ENCODE results near the gene CNOT4.

The CNOT4 gene

GRCh38 chr7:135397689-135398088 lies 112.2 kb downstream of the CNOT4 start:
- no peak for DNase-seq (ENCODE audit: low spot score)

GRCh38 chr7:135392701-135393100 lies 117.2 kb downstream of the CNOT4 start:
- DNase-seq (ENCODE audit: low spot score): no peak

- no peak for DNase-seq (ENCODE audit: low spot score)
These were observed 118.4 kb downstream of the CNOT4 start for GRCh38 chr7:135391514-135391913.

- DNase-seq (ENCODE audit: low spot score): no peak
These were observed 119.1 kb downstream of the CNOT4 start for GRCh38 chr7:135390829-135391228.

- DNase-seq (ENCODE audit: low spot score): no peak
These were observed 119.9 kb downstream of the CNOT4 start for GRCh38 chr7:135389971-135390370.

GRCh38 chr7:135388616-135389015 lies 121.3 kb downstream of the CNOT4 start:
- DNase-seq (ENCODE audit: low spot score): no peak

DNA sequence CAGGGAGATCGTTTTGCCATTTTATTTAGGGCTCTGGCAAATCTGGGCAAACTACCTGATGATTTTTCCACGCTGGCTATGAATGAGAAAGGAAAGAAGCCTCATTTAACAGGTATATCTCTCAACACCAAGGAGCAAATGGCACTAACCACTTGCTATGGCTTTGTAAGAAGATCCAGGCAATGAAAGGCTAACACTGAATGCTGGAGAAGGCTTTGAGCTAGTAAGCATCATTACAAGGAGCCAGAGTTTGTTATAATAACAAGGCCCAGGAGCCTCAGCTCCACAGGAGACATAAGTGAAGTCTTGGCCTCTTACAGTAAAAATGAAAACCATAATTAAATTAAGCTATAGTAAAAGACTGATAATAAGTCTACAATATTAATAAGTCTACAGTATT lies 123.1 kb downstream of the CNOT4 start:
- DNase-seq (ENCODE audit: low spot score): no peak

DNA sequence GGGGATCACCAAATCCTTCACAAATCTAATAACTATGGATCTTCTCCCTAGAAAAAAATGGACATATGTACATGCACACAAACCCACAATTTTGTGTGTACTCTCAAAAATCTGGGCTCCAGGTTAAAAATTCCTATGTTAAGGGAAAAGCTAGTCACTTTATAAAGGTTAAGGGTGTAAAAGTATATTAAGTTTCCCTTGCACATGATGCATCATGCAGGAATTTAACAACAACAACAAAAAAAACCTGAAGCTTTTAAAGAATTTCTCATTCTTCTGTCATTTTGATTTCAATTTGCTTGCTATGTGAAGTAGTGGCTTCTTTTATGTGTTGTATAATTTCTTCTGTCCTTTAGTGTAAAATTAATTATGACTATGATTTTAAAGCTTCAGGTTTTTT lies 123.7 kb downstream of the CNOT4 start:
- no peak for DNase-seq (ENCODE audit: low spot score)

DNA sequence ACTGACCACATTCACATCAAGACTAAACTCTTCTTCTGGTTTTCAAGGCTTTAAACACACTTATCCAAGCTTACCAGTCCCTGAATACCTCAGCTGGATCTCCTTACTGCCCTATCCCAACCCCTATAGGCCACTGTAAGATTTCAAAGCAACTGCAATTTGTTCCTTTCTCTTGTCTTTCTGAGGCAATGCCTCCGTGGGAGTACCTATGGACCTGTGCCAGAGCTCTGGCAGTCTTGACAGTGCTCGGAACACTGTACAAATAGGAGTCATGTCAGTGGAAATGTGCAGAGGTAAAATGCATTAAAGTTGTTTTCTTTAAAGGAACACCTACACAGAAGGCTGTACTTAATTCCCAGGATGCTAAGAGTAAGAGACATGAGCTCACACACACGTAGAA lies 124.7 kb downstream of the CNOT4 start:
- DNase-seq (ENCODE audit: low spot score): no peak

DNA sequence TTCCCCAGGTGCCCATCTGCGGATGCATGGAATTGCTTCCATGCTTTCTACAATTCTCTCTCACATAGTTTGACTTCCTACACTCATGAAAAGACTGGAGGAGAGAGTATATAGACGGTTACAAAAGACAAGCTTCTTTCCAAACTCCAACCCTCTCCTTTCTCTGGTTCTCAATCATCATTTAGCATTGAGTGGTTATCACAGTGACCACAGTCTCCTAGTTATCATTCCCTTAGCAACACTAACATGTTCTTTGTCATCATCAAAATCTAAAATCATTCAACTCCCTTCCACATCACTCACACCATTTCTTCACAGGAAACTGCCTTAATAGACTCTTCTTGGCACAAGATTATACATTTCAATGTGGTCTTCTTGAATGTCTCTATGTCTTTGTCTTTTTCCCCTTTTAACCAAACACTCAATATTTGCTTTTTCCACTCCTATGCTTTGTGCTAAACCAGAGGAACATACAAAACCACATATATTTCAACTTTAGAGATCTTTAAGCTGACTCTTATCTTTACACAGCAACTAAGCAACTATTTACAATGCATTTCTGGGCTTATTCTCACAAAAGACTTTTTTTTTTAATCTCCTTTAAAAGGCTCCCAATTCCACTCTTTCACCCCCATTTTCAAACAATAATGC lies 126.3 kb downstream of the CNOT4 start:
- no peak for DNase-seq (ENCODE audit: low spot score)

- DNase-seq (ENCODE audit: low spot score): no peak
These were observed 127.7 kb downstream of the CNOT4 start for GRCh38 chr7:135382173-135382572.

DNA sequence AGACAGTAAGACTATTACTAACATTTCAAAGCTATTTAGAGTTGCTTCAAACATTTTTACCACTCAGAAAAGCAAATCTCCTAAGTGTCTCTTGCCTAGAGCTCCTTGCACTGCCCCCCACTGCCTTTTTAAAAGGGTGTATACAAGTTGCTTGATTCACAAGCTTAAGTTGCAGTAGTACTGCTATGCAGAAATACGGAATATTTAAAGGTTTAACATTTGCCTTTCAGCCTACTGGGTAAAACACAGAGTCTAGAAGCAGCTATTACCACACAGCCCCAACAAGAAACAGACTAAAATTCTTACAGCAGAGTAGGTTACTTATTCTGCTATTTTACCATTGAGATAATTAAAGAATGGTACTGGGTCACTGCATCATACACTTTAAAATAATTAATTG lies 128.5 kb downstream of the CNOT4 start:
- DNase-seq (ENCODE audit: low spot score): no peak

- DNase-seq (ENCODE audit: low spot score): no peak
These were observed 129.6 kb downstream of the CNOT4 start for GRCh38 chr7:135380351-135380750.

GRCh38 chr7:135377171-135377570 lies 132.7 kb downstream of the CNOT4 start:
- DNase-seq (ENCODE audit: low spot score): no peak

DNA sequence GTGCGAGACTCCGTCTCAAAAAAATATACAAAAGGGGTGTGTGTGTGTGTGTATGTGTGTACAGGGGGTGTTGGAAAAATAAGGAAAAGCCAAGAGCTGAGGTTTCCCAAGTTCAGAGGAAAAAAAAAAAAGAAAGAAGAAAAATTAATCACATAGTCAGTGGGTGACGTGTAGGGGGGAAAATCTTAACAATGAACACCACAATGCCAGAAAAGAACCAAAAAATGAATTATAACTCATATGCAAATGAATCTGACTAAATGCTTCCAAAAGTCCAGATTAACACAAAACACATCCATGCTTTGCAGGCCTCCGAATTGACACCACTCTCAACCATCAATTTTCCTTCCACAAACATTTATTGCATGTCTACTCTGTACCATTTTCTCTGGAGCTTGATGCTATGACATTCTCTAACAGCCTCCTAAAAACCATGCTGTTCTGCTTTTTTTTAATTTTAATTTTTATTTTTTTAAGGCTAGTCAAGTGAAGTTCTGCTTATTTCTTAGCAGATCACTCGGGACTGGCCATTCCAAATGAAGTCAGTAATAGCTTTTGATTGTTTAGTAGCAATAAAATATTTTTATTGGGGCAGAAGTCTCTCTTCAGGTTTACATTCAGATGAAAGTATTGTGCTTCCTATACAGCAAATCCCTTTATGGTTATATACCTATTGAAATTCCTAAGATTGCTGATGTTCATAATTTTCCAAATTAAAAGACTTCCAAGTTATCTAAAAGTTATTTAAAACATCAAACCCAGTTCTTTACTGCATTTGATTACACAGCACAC lies 133.8 kb downstream of the CNOT4 start:
- DNase-seq (ENCODE audit: low spot score): no peak

DNA sequence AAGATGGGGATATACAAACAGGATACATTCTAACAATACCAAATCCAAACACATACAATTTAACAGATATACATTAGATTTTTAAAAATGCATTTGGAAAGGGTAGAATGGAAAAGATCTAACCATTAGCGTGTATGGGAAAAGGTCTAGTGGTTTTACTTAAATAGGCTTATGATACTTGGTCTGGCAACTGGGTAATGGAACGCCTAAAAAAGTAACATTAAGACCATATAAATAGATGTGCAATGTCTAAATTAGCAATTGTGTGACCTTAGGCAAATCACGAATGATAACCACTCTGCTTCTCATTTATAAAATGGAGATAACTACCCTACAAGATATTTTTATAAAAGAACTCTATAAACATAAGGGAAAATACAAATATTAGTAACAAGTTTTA lies 135.2 kb downstream of the CNOT4 start:
- DNase-seq (ENCODE audit: low spot score): no peak

DNA sequence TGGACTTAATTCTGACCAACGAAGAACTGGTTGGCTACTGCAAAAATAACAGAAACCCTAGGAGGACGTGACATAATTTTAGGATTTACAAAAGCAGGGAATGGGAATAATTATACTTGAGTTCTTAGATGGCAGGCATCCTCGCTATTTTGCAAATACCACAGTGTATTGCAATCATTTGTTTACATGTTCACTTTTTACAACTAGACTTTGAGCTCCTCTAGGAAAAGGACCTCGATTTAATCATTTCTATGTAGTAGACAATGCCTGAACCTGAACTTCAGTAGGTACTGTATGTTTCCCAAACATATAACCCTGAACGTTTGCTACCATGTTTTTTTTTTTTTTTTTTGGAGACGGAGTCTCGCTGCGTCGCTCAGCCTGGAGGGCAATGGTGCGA lies 137.7 kb downstream of the CNOT4 start:
- no peak for DNase-seq (ENCODE audit: low spot score)

- DNase-seq (ENCODE audit: low spot score): no peak
These were observed 139.2 kb downstream of the CNOT4 start for GRCh38 chr7:135370656-135371055.

GRCh38 chr7:135369405-135369804 lies 140.5 kb downstream of the CNOT4 start:
- DNase-seq (ENCODE audit: low spot score): no peak

DNA sequence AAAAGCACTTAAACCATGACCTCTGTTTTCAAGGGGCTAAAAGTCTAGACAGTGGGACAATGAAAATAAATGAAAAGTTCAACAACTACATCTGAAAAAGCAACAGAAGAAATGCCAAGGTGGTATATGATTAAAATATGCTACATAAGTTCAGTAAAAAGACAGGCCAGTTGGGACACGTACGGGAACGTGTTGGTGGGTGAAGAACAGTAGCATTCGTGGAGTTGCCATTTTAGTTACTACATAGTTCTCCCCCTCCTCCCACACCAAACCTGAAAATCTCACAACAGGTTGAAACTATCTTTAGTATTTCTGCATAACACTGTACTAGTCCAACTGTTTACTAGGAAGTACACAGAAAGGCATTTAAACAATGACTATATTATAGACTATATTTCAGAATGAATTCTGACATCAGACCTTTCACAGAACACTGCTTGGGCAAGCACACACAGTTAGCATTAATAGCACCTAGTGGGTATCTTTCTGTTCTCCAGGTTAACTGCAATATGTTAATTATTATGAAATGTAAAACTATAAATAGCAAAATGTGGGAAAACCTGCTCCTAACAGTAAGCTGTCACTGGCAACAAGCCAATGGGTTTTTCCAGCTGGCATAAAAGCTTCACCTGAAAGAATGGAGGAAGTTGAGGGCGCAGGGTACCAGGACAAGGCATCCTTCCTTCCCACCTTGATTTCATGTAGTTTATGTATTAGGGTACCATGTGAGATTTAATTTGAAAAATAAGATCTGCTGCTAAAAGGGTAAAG lies 141.3 kb downstream of the CNOT4 start:
- DNase-seq (ENCODE audit: low spot score): no peak

GRCh38 chr7:135366843-135367508 lies 142.9 kb downstream of the CNOT4 start:
- no peak for DNase-seq (ENCODE audit: low spot score)

- no peak for DNase-seq (ENCODE audit: low spot score)
These were observed 144.2 kb downstream of the CNOT4 start for GRCh38 chr7:135365721-135366120.

- no peak for DNase-seq (ENCODE audit: low spot score)
These were observed 145.7 kb downstream of the CNOT4 start for GRCh38 chr7:135364206-135364605.

Measured in CD4-positive, alpha-beta T cell treated with Interleukin-15 for 4 hours (primary cell).